ENCODE data around the gene GATAD2A.

The GATAD2A gene, protein sequence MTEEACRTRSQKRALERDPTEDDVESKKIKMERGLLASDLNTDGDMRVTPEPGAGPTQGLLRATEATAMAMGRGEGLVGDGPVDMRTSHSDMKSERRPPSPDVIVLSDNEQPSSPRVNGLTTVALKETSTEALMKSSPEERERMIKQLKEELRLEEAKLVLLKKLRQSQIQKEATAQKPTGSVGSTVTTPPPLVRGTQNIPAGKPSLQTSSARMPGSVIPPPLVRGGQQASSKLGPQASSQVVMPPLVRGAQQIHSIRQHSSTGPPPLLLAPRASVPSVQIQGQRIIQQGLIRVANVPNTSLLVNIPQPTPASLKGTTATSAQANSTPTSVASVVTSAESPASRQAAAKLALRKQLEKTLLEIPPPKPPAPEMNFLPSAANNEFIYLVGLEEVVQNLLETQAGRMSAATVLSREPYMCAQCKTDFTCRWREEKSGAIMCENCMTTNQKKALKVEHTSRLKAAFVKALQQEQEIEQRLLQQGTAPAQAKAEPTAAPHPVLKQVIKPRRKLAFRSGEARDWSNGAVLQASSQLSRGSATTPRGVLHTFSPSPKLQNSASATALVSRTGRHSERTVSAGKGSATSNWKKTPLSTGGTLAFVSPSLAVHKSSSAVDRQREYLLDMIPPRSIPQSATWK

GRCh38 chr19:19404879-19405860 is at the start of gene GATAD2A:
Gene GATAD2A, plus strand, starts transcription at chr19:19405675. Its CDS starts 59,671 bp downstream, at chr19:19465346.
- Histone ChIP-seq H3K27ac (peak within 1 kb of the TSS; percentile 85), H3K9me3 (no peaks in the 10 kb centered on the region), H3K4me1 (ENCODE audit: control insufficient read depth in 1 of 2, insufficient read depth in 1 of 2, low read depth in 1 of 2, low read length in 1 of 2) (peaks cover 70 to 81% of the 10 kb centered on the region in 2 experiments)

GRCh38 chr19:19356500-19356899 is 49.0 kb upstream of the GATAD2A start:
- Histone ChIP-seq H3K27me3 (no peaks in the 10 kb centered on the region), H3K9me3 (no peaks in the 10 kb centered on the region), H3K4me1 (ENCODE audit: control insufficient read depth in 1 of 2, insufficient read depth in 1 of 2, low read depth in 1 of 2, low read length in 1 of 2) (peaks cover 5 to 7% of the 10 kb centered on the region in 2 experiments), H3K27ac (peak overlapping the region; percentile 15), H3K36me3 (peaks cover 76% of the 10 kb centered on the region), H3K4me3 (ENCODE audit: low read depth in 1 of 2, low read length in 1 of 2) (no peak overlapping the region)
- no peak for TF ChIP-seq CTCF (IDR thresholded peaks at IDR 0.05)

More at GRCh38 chr19:19404879-19405860, at the start of gene GATAD2A:
- Histone ChIP-seq H3K36me3 (no peaks in the 10 kb centered on the region), H3K27me3 (no peaks in the 10 kb centered on the region), H3K4me3 (ENCODE audit: low read depth in 1 of 2, low read length in 1 of 2) (peak within 1 kb of the TSS; percentile 74 to 77)
- TF ChIP-seq CTCF (IDR thresholded peaks at IDR 0.05) = peak; percentile 61

DNA sequence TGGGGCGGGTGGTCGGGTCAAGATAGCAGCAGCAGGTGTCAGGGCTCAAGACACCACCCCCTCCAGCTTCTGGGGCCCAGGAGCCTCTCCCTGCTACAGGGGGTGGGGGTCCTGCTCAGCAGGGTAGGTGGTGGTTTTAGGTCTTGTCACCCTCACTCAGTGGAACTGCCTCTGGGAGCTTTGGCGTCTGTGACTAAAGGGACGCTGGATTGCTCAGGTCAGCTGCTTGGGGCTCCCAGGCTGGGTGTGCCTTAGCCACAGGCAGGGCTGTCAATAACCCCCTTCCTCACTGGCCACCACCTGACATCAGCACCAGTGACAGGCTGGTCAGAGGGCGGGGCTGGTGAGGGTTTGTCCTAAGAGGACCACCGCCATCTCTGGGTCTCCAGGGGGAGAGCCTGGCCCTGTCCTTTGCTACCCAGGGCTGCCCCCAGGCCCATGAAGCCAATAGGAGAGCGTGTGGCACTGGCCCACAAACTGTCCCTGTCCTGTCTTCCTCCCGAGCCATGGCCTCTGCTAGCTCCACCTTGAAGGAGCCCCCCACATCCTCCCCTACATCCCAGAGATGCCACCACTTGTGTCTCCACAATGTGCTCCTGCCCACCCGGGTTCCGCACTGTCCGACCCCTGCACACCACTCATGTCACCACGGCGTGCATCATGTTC is 48.4 kb upstream of the GATAD2A start:
- Histone ChIP-seq H3K9me3 (no peaks in the 10 kb centered on the region), H3K4me1 (ENCODE audit: control insufficient read depth in 1 of 2, insufficient read depth in 1 of 2, low read depth in 1 of 2, low read length in 1 of 2) (peaks cover 5 to 7% of the 10 kb centered on the region in 2 experiments), H3K4me3 (ENCODE audit: low read depth in 1 of 2, low read length in 1 of 2) (no peak overlapping the region), H3K27ac (peak overlapping the region; percentile 15), H3K27me3 (no peaks in the 10 kb centered on the region), H3K36me3 (peaks cover 71% of the 10 kb centered on the region)
- TF ChIP-seq CTCF (IDR thresholded peaks at IDR 0.05) = no peak

GRCh38 chr19:19361075-19361594 is 44.3 kb upstream of the GATAD2A start:
- H3K9me3 ChIP-seq = no peaks in the 10 kb centered on the region
- peaks cover 30% of the 10 kb centered on the region for H3K36me3 ChIP-seq
- no peak overlapping the region for H3K4me3 ChIP-seq (ENCODE audit: low read depth in 1 of 2, low read length in 1 of 2)
- peak; percentile 88 for TF ChIP-seq CTCF (IDR thresholded peaks at IDR 0.05)
- no peaks in the 10 kb centered on the region for H3K27me3 ChIP-seq
- H3K4me1 ChIP-seq (ENCODE audit: control insufficient read depth in 1 of 2, insufficient read depth in 1 of 2, low read depth in 1 of 2, low read length in 1 of 2) = peaks cover 17 to 19% of the 10 kb centered on the region in 2 experiments
- H3K27ac ChIP-seq = peak overlapping the region; percentile 51

Data from neutrophil (primary cell).